Measurements from ENCODE around the gene NCOA6.

DNA sequence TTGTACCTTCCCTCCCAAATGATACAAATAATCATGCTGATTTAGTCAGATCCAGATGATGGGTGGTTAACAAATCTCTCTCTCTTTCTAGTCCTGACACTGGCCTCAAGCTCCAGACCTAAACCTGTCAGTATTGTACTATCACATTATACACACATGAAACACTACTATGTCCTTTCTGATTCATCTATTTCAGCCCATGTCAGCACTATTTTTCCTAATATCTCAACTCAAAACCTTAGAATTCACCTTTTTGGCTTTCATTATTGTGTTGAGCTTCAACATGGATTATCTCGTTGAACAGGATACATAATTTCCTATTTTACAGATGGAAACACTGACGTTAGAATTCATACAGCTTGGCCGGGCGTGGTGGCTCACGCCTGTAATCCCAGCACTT lies 152.0 kb downstream of the NCOA6 start:
- TF ChIP-seq, protein P1, sequence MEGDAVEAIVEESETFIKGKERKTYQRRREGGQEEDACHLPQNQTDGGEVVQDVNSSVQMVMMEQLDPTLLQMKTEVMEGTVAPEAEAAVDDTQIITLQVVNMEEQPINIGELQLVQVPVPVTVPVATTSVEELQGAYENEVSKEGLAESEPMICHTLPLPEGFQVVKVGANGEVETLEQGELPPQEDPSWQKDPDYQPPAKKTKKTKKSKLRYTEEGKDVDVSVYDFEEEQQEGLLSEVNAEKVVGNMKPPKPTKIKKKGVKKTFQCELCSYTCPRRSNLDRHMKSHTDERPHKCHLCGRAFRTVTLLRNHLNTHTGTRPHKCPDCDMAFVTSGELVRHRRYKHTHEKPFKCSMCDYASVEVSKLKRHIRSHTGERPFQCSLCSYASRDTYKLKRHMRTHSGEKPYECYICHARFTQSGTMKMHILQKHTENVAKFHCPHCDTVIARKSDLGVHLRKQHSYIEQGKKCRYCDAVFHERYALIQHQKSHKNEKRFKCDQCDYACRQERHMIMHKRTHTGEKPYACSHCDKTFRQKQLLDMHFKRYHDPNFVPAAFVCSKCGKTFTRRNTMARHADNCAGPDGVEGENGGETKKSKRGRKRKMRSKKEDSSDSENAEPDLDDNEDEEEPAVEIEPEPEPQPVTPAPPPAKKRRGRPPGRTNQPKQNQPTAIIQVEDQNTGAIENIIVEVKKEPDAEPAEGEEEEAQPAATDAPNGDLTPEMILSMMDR (IDR thresholded peaks at IDR 0.05) = no peak
- TF ChIP-seq POLR2A (IDR thresholded peaks at IDR 0.05) (no peak), EP300 (IDR thresholded peaks at IDR 0.05) (no peak)

Measured in tibial nerve (tissue), 4 donors.